Activated CD8-positive, alpha-beta memory T cell treated with anti-CD3 and anti-CD28 coated beads, Interleukin-2, amount 10 ng/mL, durations not matched to agents 7 days and 5 days (primary cell): ENCODE data around the gene COIL. TPM values are rescaled to one million over a fixed set of nuclear protein-coding genes. Genes with fewer than 3 reads are reported as not detected.

Source experiments
- ATAC-seq: fragments of 150-1000 bp; cut with Tn5 transposase; one replicate; pipeline ENCODE4 v1.10.0; 2021; ENCODE audit warnings: moderate library complexity
- CTCF ChIA-PET: fragments of 350-600 bp; sonication (Branson Sonifier 250); formaldehyde crosslinking; loops from one replicate; lab custom pipeline; 2021; ENCODE audit warnings: antibody characterized with exemption; lab: Charles Lee
- DNase-seq: peaks from one replicate; pipeline ENCODE4 v3.0.0-alpha.2; 2020
- H3K27ac Mint-ChIP-seq: one replicate; pipeline ENCODE4 v1.8.0; 2021; ENCODE audit warnings: mild to moderate bottlenecking, mixed read lengths
- H3K27me3 Mint-ChIP-seq: one replicate; pipeline ENCODE4 v1.8.0; 2021; ENCODE audit warnings: mixed read lengths
- H3K36me3 Mint-ChIP-seq: one replicate; pipeline ENCODE4 v1.8.0; 2021; ENCODE audit warnings: mild to moderate bottlenecking, mixed read lengths
- H3K4me1 Mint-ChIP-seq: one replicate; pipeline ENCODE4 v1.8.0; 2021; ENCODE audit warnings: mixed read lengths
- H3K4me3 Mint-ChIP-seq: one replicate; pipeline ENCODE4 v1.8.0; 2021; ENCODE audit warnings: mild to moderate bottlenecking, moderate library complexity, mixed read lengths
- H3K9me3 Mint-ChIP-seq: one replicate; pipeline ENCODE4 v1.8.0; 2022; ENCODE audit warnings: low read depth, mixed read lengths
- total RNA-seq, 2 experiments: library from RNA; stranded (reverse); gene quantifications; one replicate each; pipeline ENCODE4 v1.2.3, GENCODE V29; 2021

COIL gene
- total RNA-seq, 2 experiments from 2014 or later = 16.6 to 21.3 TPM

DNA sequence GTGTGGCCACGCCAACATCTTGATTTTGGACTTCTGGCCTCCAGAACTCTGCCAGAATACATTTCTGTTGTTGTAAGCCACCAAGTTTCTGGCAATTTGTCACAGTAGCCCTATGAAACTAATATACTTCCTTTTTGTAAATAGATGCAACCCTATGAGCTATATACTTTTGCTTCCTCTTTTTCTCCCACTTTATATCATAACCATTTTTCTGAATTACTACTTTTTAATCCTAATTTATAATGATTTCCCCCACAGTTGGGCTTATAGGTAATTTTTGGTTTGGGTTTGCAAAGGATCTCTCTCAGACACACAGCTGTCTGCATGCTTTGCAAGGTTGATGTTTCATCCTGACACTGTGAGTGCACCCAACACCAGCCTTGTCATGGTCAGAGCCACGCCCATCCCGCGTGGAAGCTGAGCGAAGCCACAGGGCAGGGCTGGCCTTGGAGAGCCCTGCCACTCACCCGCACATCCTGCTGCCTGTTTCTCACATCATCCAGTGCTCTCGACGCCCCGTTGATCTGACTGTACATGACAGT is 52.8 kb downstream of the COIL start:
- Mint-ChIP-seq H3K4me3 (no peak overlapping the region), H3K27ac (peak overlapping the region; percentile 85), H3K27me3 (no peaks in the 10 kb centered on the region), H3K9me3 (no peaks in the 10 kb centered on the region), H3K4me1 (peaks cover 61% of the 10 kb centered on the region), H3K36me3 (peaks cover 79% of the 10 kb centered on the region)
- CTCF ChIA-PET = interaction anchor here (0.8 to 1.6 kb wide), 5 partner anchors 9 to 88 kb away, joined by 3 to 7 read pairs (median 3); partner anchors contain the start of gene COIL
- DNase-seq (peak; percentile 74), ATAC-seq (peak; percentile 58)

DNA sequence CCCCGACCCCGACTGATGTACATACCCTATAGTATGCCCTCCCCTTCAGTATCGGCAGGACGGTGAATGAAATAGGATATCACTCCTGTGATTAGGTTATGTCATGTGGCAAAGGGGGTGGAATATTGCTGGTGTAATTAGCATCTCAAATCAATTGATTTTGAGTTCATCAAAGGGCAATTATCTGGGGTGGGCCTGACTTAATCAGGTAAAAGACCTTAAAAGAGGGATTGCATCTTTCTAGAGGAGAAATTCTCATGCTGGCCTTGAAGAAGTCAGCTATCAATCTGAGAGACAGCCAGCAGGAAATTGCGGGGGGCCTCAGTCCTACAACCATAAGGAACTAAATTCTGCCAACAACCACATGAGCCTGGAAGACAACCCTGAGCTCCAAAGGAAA is 57.3 kb downstream of the COIL start:
- no peaks in the 10 kb centered on the region for H3K9me3 Mint-ChIP-seq
- DNase-seq (no peak), ATAC-seq (no peak)
- CTCF ChIA-PET = no interaction called here
- H3K36me3 Mint-ChIP-seq = peaks cover 83% of the 10 kb centered on the region
- H3K27me3 Mint-ChIP-seq = no peaks in the 10 kb centered on the region
- H3K27ac Mint-ChIP-seq = no peak overlapping the region
- H3K4me3 Mint-ChIP-seq = no peak overlapping the region
- peaks cover 51% of the 10 kb centered on the region for H3K4me1 Mint-ChIP-seq

DNA sequence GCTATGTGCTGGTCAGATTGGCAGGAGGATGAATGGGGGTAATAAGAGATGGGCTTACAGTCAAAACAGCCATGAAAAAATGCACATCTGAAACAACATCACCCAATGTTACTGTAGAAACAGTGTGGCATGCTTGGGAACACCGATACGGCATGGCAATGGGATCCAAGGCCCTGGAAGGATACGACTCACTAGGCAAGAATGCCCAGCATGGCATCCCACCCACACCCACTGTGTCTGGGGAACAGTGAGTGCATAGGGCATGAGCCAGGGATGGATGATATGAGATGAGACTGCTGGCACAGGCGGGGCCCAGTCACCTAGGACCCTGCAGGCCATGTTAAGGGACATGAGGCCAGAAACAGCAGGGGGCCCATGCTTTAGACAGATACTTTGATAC is 58.5 kb downstream of the COIL start:
- CTCF ChIA-PET = no interaction called here
- peaks cover 43% of the 10 kb centered on the region for H3K4me1 Mint-ChIP-seq
- DNase-seq (no peak), ATAC-seq (no peak)
- peaks cover 83% of the 10 kb centered on the region for H3K36me3 Mint-ChIP-seq
- H3K9me3 Mint-ChIP-seq = no peaks in the 10 kb centered on the region
- H3K27me3 Mint-ChIP-seq = no peaks in the 10 kb centered on the region
- H3K27ac Mint-ChIP-seq = no peak overlapping the region
- no peak overlapping the region for H3K4me3 Mint-ChIP-seq

DNA sequence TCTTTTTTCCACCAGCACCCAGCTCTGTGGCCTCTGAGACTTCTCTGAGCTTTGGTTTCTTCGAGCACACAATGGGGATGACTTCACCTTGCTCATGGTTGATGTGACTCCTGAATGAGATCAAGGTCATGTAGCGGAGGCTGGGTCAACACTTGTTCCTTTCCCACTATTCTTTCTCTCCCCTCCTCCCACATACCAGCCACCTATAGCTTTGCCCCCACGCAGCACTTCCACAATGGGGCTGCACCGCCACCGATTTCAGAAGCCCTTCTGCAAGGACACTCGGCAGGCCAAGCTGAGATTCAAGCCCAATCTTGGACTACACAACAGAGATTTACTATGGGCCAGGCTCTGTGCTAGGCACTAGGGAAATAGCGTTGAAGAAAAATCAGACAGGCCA is 61.4 kb downstream of the COIL start:
- Mint-ChIP-seq H3K27ac (no peak overlapping the region), H3K27me3 (no peaks in the 10 kb centered on the region), H3K36me3 (peaks cover 86% of the 10 kb centered on the region), H3K4me1 (peaks cover 30% of the 10 kb centered on the region), H3K4me3 (no peak overlapping the region), H3K9me3 (no peaks in the 10 kb centered on the region)
- CTCF ChIA-PET = interaction anchor here (1.2 to 1.6 kb wide), 2 partner anchors 9 to 40 kb away, joined by 3 to 4 read pairs; no protein-coding TSS in a partner anchor
- ATAC-seq = no peak
- no peak for DNase-seq

DNA sequence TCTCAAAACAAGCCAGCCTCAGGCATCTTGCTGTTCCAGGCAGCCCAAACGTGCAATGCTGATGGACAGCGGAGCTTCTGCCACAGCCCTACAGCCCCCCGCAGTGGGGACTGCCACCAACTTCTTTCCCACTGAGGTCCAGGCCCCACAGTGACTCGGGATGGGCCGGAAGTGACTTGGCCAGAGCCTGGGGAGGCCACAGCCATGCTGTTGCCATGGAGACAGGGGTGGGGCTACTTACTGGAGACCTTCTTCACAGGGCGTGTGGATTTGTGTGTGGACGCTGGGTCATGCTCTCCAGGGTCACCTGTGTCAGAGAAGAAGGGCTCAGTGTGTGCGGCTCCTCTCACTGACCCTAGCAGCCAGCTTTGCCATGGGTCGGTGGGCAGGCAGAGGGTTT is 62.0 kb downstream of the COIL start:
- Mint-ChIP-seq H3K36me3 (peaks cover 85% of the 10 kb centered on the region), H3K9me3 (no peaks in the 10 kb centered on the region), H3K4me1 (peaks cover 26% of the 10 kb centered on the region), H3K4me3 (no peak overlapping the region), H3K27me3 (no peaks in the 10 kb centered on the region), H3K27ac (no peak overlapping the region)
- no peak for ATAC-seq
- CTCF ChIA-PET = interaction anchor here (1.2 to 1.6 kb wide), 2 partner anchors 10 to 41 kb away, joined by 3 to 4 read pairs; no protein-coding TSS in a partner anchor
- DNase-seq = no peak

DNA sequence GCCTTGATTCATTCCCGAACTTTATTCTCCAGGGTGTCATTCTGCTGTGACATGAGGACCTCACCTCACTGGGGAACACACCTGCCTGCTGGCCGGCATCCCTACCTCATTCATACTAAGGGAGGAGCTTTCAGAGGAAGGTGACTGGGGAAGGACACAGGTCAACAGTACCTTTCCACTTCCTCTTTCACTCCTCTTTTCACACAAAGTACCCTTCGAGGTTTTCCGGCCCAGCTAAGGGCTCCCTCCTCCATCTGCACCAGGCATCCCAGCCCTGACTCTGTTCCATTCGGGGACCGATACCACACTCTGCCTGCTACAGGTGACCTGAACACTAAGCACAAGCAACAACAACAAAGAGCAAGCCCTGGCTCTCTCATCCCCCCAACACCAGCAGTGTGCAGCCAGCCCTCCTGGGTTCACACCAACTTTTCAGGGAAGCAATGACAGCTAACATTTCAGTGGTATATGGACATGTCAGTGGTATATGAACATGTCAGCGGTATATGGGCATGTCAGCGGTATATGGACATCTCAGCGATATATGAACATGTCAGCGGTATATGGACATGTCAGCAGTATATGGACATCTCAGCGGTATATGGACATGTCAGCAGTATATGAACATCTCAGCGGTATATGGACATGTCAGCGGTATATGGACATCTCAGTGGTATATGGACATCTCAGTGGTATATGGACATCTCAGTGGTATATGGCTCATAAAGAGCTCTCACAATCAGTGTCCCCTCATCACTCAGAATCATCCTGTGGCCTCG is 63.0 kb downstream of the COIL start:
- ATAC-seq (no peak), DNase-seq (no peak)
- Mint-ChIP-seq H3K27ac (no peak overlapping the region), H3K4me1 (peaks cover 26% of the 10 kb centered on the region), H3K36me3 (peaks cover 89% of the 10 kb centered on the region), H3K4me3 (no peak overlapping the region), H3K9me3 (no peaks in the 10 kb centered on the region), H3K27me3 (no peaks in the 10 kb centered on the region)
- CTCF ChIA-PET = no interaction called here

DNA sequence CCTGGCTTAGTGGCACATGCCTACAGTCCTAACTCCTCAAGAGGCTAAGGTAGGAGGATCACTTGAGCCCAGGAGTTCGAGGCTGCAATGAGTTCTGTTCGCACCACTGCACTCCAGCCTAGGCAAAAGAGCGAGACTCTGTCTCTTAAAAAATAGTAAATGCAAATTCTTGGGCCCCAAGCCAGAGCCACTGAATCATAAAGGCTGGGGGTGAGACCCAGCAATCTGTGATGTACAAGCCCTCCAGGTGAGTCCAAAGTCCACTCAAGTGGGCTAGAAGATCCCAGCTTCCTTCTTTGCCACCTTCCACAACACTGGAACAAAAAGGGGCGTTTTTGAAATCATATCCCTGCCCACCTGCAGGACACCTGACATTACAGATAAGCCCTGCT is 63.9 kb downstream of the COIL start:
- Mint-ChIP-seq H3K27me3 (no peaks in the 10 kb centered on the region), H3K4me3 (no peak overlapping the region), H3K27ac (no peak overlapping the region), H3K4me1 (peaks cover 21% of the 10 kb centered on the region), H3K9me3 (peaks cover 4% of the 10 kb centered on the region), H3K36me3 (peaks cover 89% of the 10 kb centered on the region)
- ATAC-seq (no peak), DNase-seq (no peak)
- CTCF ChIA-PET = no interaction called here

DNA sequence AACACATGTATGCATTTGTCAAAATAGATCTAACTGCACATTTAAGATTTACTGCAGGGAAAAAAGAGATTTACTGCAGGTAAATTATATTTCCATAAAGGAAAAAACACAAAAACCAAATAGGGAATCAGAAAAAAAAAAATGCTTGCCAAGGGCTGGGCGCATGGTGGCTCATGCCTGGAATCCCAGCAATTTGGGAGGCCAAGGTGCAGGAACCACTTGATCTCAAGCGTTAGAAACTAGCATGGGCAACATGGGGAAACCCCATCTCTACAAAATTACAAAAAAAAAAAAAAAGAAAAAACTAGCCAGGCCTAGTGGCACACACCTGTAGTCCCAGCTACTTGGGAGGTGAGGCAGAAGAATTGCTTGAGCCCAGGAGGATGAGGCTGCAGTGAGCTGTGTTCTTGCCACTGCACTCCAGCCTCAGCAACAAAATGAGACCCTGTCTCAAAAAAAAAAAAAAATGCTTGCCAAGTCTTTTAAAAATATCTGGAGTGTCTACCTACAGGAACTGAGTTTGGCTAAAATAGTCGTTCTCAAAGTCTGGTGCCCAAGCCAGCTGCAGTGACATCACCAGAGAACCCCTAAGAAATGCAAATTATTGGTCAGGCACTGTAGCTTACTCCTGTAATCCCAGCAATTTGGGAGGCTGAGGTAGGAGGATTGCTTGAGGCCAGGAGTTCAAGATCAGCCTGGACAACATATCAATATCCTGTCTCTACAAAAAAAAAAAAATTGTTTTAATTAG is 64.5 kb downstream of the COIL start:
- H3K36me3 Mint-ChIP-seq = peaks cover 89% of the 10 kb centered on the region
- H3K9me3 Mint-ChIP-seq = peaks cover 4% of the 10 kb centered on the region
- H3K4me1 Mint-ChIP-seq = peaks cover 19% of the 10 kb centered on the region
- CTCF ChIA-PET = no interaction called here
- H3K27me3 Mint-ChIP-seq = no peaks in the 10 kb centered on the region
- no peak overlapping the region for H3K4me3 Mint-ChIP-seq
- ATAC-seq (no peak), DNase-seq (no peak)
- no peak overlapping the region for H3K27ac Mint-ChIP-seq

DNA sequence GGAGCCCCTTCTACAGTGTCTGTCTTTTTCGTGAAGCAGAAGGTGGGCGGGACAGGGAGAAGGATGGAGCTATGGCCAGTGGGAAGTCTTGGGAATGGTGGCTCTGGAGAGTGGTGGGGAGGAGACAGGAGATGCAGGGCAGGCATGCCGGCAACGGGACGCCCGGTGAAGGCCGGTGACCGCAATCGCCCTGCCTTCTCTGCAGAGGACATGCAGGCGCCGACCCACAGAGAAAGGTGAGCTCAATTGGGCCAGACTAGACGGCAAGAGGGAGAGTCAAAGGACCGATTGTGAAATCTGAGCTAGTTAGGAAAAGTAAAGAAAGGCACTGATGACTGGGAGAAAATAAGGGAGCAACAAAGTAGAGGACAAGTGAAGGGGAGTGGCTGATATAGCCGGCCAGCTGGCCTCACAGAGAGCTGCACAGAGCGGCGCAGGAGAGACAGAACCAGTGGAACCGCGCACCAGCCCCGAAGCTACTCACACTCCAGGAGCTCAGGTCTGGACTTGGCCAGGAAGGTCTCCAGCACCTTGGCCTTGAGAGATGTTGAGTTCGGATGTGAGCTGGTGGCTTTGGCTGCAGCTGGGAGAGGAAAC is 65.9 kb downstream of the COIL start:
- no peak overlapping the region for H3K27ac Mint-ChIP-seq
- H3K9me3 Mint-ChIP-seq = peaks cover 4% of the 10 kb centered on the region
- no peak overlapping the region for H3K4me3 Mint-ChIP-seq
- DNase-seq (no peak), ATAC-seq (no peak)
- CTCF ChIA-PET = interaction anchor here (0.7 kb wide), 1 partner anchor 24 kb away, joined by 3 read pairs; no protein-coding TSS in a partner anchor
- H3K4me1 Mint-ChIP-seq = peaks cover 12% of the 10 kb centered on the region
- H3K27me3 Mint-ChIP-seq = no peaks in the 10 kb centered on the region
- peaks cover 92% of the 10 kb centered on the region for H3K36me3 Mint-ChIP-seq

DNA sequence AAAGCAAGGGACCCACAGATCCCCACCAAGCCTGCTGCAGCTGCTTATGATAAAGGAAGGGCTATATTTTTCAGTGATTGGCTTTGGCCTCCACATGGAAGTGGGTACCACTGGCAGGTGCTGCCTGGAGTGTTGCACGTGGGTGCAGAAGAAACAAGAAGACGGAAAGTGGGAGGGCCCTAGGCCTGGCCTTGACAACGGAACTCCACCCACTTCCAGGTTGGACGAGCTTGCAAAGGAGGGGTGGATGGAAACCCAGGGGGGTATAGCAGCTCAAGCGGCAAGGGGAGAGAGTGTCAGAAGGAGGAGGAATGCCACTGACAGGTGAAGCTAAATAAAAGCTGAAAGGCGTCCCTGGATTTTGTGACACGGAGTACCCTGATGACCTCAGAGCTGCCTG is 67.3 kb downstream of the COIL start:
- no peak for DNase-seq
- Mint-ChIP-seq H3K36me3 (peaks cover 95% of the 10 kb centered on the region), H3K27me3 (no peaks in the 10 kb centered on the region), H3K4me1 (peaks cover 7% of the 10 kb centered on the region), H3K4me3 (no peak overlapping the region), H3K27ac (no peak overlapping the region), H3K9me3 (peaks cover 9% of the 10 kb centered on the region)
- CTCF ChIA-PET = interaction anchor here (0.8 to 2.5 kb wide), 2 partner anchors 12 to 23 kb away, joined by 3 to 8 read pairs; no protein-coding TSS in a partner anchor
- no peak for ATAC-seq

DNA sequence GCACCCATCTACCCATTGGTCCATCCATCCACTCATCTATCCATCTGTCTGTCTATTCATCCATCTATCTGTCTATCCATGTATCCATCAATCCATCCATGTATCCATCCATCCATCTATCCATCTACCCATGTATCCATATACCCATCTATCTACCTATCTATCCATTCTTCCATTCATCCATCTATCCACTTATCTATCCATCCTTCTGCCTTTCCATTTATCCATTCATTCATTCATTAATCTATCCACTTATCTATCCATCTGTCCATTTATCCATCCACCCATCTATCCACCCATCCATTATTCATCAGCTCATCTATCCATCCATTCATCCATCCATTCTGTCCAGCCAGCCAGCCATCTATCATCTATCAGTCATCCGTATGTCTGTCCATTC is 68.5 kb downstream of the COIL start:
- DNase-seq (no peak), ATAC-seq (no peak)
- Mint-ChIP-seq H3K4me1 (peaks cover 5% of the 10 kb centered on the region), H3K27me3 (no peaks in the 10 kb centered on the region), H3K4me3 (no peak overlapping the region), H3K36me3 (peaks cover 94% of the 10 kb centered on the region), H3K27ac (no peak overlapping the region), H3K9me3 (peaks cover 9% of the 10 kb centered on the region)
- CTCF ChIA-PET = interaction anchor here (0.7 to 2.5 kb wide), 2 partner anchors 22 to 44 kb away, joined by 3 to 8 read pairs; no protein-coding TSS in a partner anchor

DNA sequence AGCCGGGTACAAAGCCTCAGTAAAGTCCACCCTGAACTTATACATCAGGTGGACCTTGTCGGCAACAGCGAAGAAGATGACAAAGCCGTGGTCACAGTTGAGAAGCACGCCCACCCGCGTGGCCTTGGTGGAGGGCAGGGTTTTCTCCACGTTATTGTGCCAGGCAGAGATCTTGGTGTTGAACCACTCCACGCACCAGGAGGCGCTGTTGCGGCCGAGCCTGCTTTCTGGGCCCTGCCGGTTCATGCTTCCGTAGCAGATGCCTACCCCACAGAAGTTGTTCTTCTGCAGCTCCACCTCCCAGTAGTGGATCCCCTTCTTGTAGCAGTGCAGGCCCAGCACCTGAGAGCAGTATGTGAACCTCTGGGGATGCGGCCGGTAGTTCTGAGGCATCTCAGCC is 69.1 kb downstream of the COIL start:
- DNase-seq (no peak), ATAC-seq (peak; percentile 36)
- H3K9me3 Mint-ChIP-seq = peaks cover 9% of the 10 kb centered on the region
- H3K36me3 Mint-ChIP-seq = peaks cover 95% of the 10 kb centered on the region
- H3K4me1 Mint-ChIP-seq = peaks cover 7% of the 10 kb centered on the region
- H3K27me3 Mint-ChIP-seq = no peaks in the 10 kb centered on the region
- no peak overlapping the region for H3K4me3 Mint-ChIP-seq
- no peak overlapping the region for H3K27ac Mint-ChIP-seq
- CTCF ChIA-PET = interaction anchor here (0.7 to 2.5 kb wide), 2 partner anchors 22 to 45 kb away, joined by 3 to 8 read pairs; no protein-coding TSS in a partner anchor
